H9 (cell line): ENCODE results near the gene MFSD12. TPM values are rescaled to one million over a fixed set of nuclear protein-coding genes. Genes with fewer than 3 reads are reported as not detected.

Experiments used
- DNase-seq: peaks from one replicate; pipeline ENCODE4 v3.0.0-alpha.2; 2017
- H2AFZ ChIP-seq: one replicate; pipeline ENCODE4 v1.6.1; 2013; ENCODE audit warnings: mild to moderate bottlenecking, low read length, control low read depth, moderate library complexity
- H2AK5ac ChIP-seq: 2 replicates; pipeline ENCODE4 v1.6.1; 2013; ENCODE audit warnings: low read length, control low read depth, mixed read lengths; ENCODE audit not compliant: insufficient read length
- H2BK120ac ChIP-seq: one replicate; pipeline ENCODE4 v1.6.1; 2013; ENCODE audit warnings: low read depth, mild to moderate bottlenecking, low read length, control low read depth, inconsistent platforms; ENCODE audit not compliant: poor library complexity, severe bottlenecking
- H2BK12ac ChIP-seq: 2 replicates; pipeline ENCODE4 v1.6.1; 2013; ENCODE audit warnings: low read length, control low read depth, mixed read lengths, low read depth; ENCODE audit not compliant: insufficient read length
- H2BK15ac ChIP-seq: 2 replicates; pipeline ENCODE4 v1.6.1; 2013; ENCODE audit warnings: low read depth, low read length, control low read depth
- H2BK20ac ChIP-seq: one replicate; pipeline ENCODE4 v1.6.1; 2013; ENCODE audit warnings: low read depth, mild to moderate bottlenecking, low read length, control low read depth, inconsistent platforms; ENCODE audit not compliant: poor library complexity, severe bottlenecking
- H2BK5ac ChIP-seq: 2 replicates; pipeline ENCODE4 v1.6.1; 2013; ENCODE audit warnings: low read length, control low read depth, mixed read lengths; ENCODE audit not compliant: insufficient read length
- H3K14ac ChIP-seq: 2 replicates; pipeline ENCODE4 v1.6.1; 2013; ENCODE audit warnings: low read length, control low read depth; ENCODE audit not compliant: insufficient read depth
- H3K18ac ChIP-seq: 2 replicates; pipeline ENCODE4 v1.6.1; 2013; ENCODE audit warnings: low read depth, mild to moderate bottlenecking, mixed read lengths, low read length, control low read depth; ENCODE audit not compliant: insufficient read length
- H3K23ac ChIP-seq: 2 replicates; pipeline ENCODE4 v1.6.1; 2013; ENCODE audit warnings: low read length, control low read depth, mixed read lengths, low read depth; ENCODE audit not compliant: insufficient read length
- H3K23me2 ChIP-seq: 2 replicates; pipeline ENCODE4 v1.6.1; 2013; ENCODE audit warnings: low read depth, mild to moderate bottlenecking, mixed read lengths, low read length, control low read depth; ENCODE audit not compliant: insufficient read length, poor library complexity, severe bottlenecking
- H3K27ac ChIP-seq: 2 replicates; pipeline ENCODE4 v1.5.1; 2013; ENCODE audit warnings: low read length, control low read depth, mixed read lengths, low read depth; ENCODE audit not compliant: insufficient read length
- H3K27me3 ChIP-seq: 2 replicates; pipeline ENCODE4 v1.6.1; 2013; ENCODE audit warnings: low read length, control low read depth, inconsistent platforms; ENCODE audit not compliant: insufficient read depth
- H3K4ac ChIP-seq: 2 replicates; pipeline ENCODE4 v1.6.1; 2013; ENCODE audit warnings: low read depth, mild to moderate bottlenecking, control low read depth, inconsistent platforms, low read length, moderate library complexity
- H3K4me1 ChIP-seq: 2 replicates; pipeline ENCODE4 v1.6.1; 2013; ENCODE audit warnings: low read length, control low read depth, inconsistent platforms; ENCODE audit not compliant: insufficient read depth
- H3K4me2 ChIP-seq: 2 replicates; pipeline ENCODE4 v1.6.1; 2013; ENCODE audit warnings: low read length, control low read depth, mixed read lengths; ENCODE audit not compliant: insufficient read length, insufficient read depth
- H3K56ac ChIP-seq: 2 replicates; pipeline ENCODE4 v1.6.1; 2013; ENCODE audit warnings: low read depth, mild to moderate bottlenecking, mixed read lengths, low read length, control low read depth; ENCODE audit not compliant: insufficient read length
- H3K79me1 ChIP-seq: 2 replicates; pipeline ENCODE4 v1.6.1; 2013; ENCODE audit warnings: low read depth, mild to moderate bottlenecking, moderate library complexity, low read length, control low read depth, inconsistent platforms; ENCODE audit not compliant: insufficient read depth, poor library complexity, severe bottlenecking
- H3K79me2 ChIP-seq: 2 replicates; pipeline ENCODE4 v1.6.1; 2013; ENCODE audit warnings: low read length, control low read depth, inconsistent platforms; ENCODE audit not compliant: insufficient read depth
- H3K9ac ChIP-seq: 2 replicates; pipeline ENCODE4 v1.6.1; 2013; ENCODE audit warnings: low read length, control low read depth, mixed read lengths; ENCODE audit not compliant: insufficient read length; ENCODE audit errors: extremely low read depth
- H3K9me3 ChIP-seq: one replicate; pipeline ENCODE4 v1.6.1; 2013; ENCODE audit warnings: low read depth, low read length, inconsistent platforms; ENCODE audit not compliant: control insufficient read depth
- H3T11ph ChIP-seq: one replicate; pipeline ENCODE4 v1.6.1; 2013; ENCODE audit warnings: mild to moderate bottlenecking, low read length, control low read depth, inconsistent platforms
- H4K20me1 ChIP-seq: one replicate; pipeline ENCODE4 v1.6.1; 2013; ENCODE audit not compliant: control insufficient read depth, insufficient read length, insufficient read depth
- H4K5ac ChIP-seq: 2 replicates; pipeline ENCODE4 v1.6.1; 2013; ENCODE audit warnings: low read depth, mild to moderate bottlenecking, mixed read lengths, low read length, control low read depth; ENCODE audit not compliant: insufficient read length
- H4K8ac ChIP-seq: replicated peaks from 2 replicates; pipeline ENCODE4 v1.6.1; 2013; ENCODE audit warnings: low read length, control low read depth, mixed read lengths, low read depth; ENCODE audit not compliant: insufficient read length
- H4K91ac ChIP-seq: 2 replicates; pipeline ENCODE4 v1.6.1; 2013; ENCODE audit warnings: low read depth, mild to moderate bottlenecking, moderate library complexity, mixed read lengths, low read length, control low read depth; ENCODE audit not compliant: insufficient read length
- H3K27ac Mint-ChIP-seq, 3 experiments: 2 replicates in 2 of 3; 3 replicates in 1 of 3; pipeline ENCODE4 v1.8.0; 2020 to 2021; ENCODE audit warnings: mixed read lengths in 3 of 3, mild to moderate bottlenecking in 1 of 3, moderate library complexity in 1 of 3
- H3K27me3 Mint-ChIP-seq: 2 replicates; pipeline ENCODE4 v1.8.0; 2021; ENCODE audit warnings: low read depth, mild to moderate bottlenecking, moderate library complexity, mixed read lengths
- H3K36me3 Mint-ChIP-seq, 3 experiments: 2 replicates in 2 of 3; 3 replicates in 1 of 3; pipeline ENCODE4 v1.8.0; 2020 to 2021; ENCODE audit warnings: low read depth in 3 of 3, mixed read lengths in 3 of 3; ENCODE audit not compliant: insufficient read depth in 1 of 3
- H3K4me1 Mint-ChIP-seq, 2 experiments: 2 replicates each; pipeline ENCODE4 v1.8.0; 2020; ENCODE audit warnings: mixed read lengths in 2 of 2
- H3K4me3 Mint-ChIP-seq, 2 experiments: 2 replicates in 1 of 2; 3 replicates in 1 of 2; pipeline ENCODE4 v1.8.0; 2020 to 2021; ENCODE audit warnings: mild to moderate bottlenecking in 2 of 2, mixed read lengths in 2 of 2, moderate library complexity in 1 of 2
- H3K9me3 Mint-ChIP-seq, 2 experiments: 2 replicates in 1 of 2; 3 replicates in 1 of 2; pipeline ENCODE4 v1.8.0; 2020; ENCODE audit warnings: mild to moderate bottlenecking in 2 of 2, mixed read lengths in 2 of 2, moderate library complexity in 1 of 2
- WGBS: extraction: QIAGEN DNeasy Blood & Tissue Kit; methylation state at CpG from one replicate; pipeline ENCODE4 v1.1.7; 2013; ENCODE audit warnings: missing lambda C conversion rate, low lambda C conversion rate, mixed read lengths; ENCODE audit not compliant: insufficient read length; ENCODE audit errors: extremely low coverage; 5-methylcytosine and 5-hydroxymethylcytosine counted together
- total RNA-seq: library from RNA; stranded (reverse); gene quantifications from 2 replicates; pipeline ENCODE4 v1.2.1, GENCODE V29; 2021
- TF ChIP-seq, protein P1 (sequence below): fragments of 200-600 bp; sonication (generic); conservative IDR thresholded peaks from 3 replicates; pipeline ENCODE4 v1.8.0; 2021; ENCODE audit warnings: antibody characterized with exemption, mild to moderate bottlenecking

MFSD12 gene
- total RNA-seq, 1 experiment from 2014 or later: 58.8 TPM

DNA sequence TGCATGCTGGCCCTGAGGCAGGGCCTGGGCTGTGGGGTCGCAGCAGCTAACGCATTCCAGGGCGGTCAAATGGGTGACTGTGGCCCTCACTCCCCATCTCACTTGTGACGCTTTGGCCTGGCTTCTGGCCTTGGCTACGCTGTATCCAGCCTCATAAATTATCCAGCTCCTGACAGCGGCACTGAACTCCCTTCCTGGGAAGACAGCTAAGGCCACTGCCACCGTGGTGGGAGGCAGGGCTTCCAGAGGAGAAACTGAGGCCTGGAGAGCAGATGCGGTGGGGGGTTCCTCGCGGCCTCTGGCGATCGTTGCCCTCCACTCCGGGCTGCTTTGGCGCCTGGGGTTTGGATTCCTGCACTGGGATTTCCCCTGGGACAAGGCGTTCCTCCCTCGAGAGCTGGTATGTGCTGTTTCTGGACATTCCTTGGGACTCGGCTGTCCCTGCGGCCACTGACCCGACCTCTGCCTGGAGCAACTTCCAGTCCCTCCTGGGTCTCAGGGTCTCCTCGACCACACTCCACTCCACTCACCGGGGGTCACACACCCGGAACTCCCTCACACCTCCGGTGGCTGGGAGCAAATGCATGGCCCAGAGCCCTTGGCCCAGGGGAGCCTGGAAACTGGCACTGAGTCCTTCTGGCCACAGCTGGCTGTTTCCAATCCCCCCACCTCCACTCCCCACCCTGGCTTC, 45.9 kb upstream of the MFSD12 start:
- Histone ChIP-seq H2BK5ac (no peak overlapping the region), H3K27me3 (peaks cover 5% of the 10 kb centered on the region; the same call in 1 of the 2 replicates), H2BK15ac (no peak overlapping the region), H4K91ac (no peak overlapping the region), H4K20me1 (no peaks in the 10 kb centered on the region), H3K27ac (no peak overlapping the region), H3K4me2 (no peak overlapping the region), H4K5ac (no peak overlapping the region), H3K23me2 (peaks cover 2% of the 10 kb centered on the region), H2BK120ac (no peak overlapping the region), H3K79me1 (no peaks in the 10 kb centered on the region), H3K9ac (no peak overlapping the region), H4K8ac (no peak overlapping the region), H3K14ac (no peak overlapping the region; the same call in 1 of the 2 replicates), H3K79me2 (no peaks in the 10 kb centered on the region), H2BK12ac (no peak overlapping the region), H3K9me3 (no peaks in the 10 kb centered on the region), H3K4me1 (no peaks in the 10 kb centered on the region; the same call in 1 of the 2 replicates), H3K18ac (no peak overlapping the region), H2AK5ac (no peak overlapping the region), H3K23ac (no peak overlapping the region), H3T11ph (no peak overlapping the region), H3K4ac (no peak overlapping the region), H3K56ac (no peak overlapping the region), H2AFZ (no peak overlapping the region), H2BK20ac (no peak overlapping the region)
- H3K36me3 Mint-ChIP-seq: no peaks in the 10 kb centered on the region
- H3K27ac Mint-ChIP-seq: no peak overlapping the region
- TF ChIP-seq, protein P1, sequence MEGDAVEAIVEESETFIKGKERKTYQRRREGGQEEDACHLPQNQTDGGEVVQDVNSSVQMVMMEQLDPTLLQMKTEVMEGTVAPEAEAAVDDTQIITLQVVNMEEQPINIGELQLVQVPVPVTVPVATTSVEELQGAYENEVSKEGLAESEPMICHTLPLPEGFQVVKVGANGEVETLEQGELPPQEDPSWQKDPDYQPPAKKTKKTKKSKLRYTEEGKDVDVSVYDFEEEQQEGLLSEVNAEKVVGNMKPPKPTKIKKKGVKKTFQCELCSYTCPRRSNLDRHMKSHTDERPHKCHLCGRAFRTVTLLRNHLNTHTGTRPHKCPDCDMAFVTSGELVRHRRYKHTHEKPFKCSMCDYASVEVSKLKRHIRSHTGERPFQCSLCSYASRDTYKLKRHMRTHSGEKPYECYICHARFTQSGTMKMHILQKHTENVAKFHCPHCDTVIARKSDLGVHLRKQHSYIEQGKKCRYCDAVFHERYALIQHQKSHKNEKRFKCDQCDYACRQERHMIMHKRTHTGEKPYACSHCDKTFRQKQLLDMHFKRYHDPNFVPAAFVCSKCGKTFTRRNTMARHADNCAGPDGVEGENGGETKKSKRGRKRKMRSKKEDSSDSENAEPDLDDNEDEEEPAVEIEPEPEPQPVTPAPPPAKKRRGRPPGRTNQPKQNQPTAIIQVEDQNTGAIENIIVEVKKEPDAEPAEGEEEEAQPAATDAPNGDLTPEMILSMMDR: no peak
- H3K4me1 Mint-ChIP-seq: peaks cover 10 to 11% of the 10 kb centered on the region in 2 experiments
- H3K4me3 Mint-ChIP-seq: no peak overlapping the region
- no CpG with 5 or more reads among the region's 23 CpGs for WGBS
- no peak for DNase-seq
- H3K27me3 Mint-ChIP-seq: peaks cover 4% of the 10 kb centered on the region
- peaks cover 0 to 4% of the 10 kb centered on the region in 2 experiments; a peak in 1 of 5 replicates for H3K9me3 Mint-ChIP-seq
